GM21619 (cell line): ENCODE measurements around the gene TTC39B.
"Not testable (repeated sequence)": the region's sequence is repeated elsewhere in the genome, so short reads cannot be mapped to it uniquely, and the experiment has no call there.

ENCODE experiments used
- ATAC-seq: cut with Tn5 transposase; IDR thresholded peaks from one replicate; pipeline ENCODE4 v1.9.1; 2021; ENCODE audit not compliant: unreplicated experiment

TTC39B gene

DNA sequence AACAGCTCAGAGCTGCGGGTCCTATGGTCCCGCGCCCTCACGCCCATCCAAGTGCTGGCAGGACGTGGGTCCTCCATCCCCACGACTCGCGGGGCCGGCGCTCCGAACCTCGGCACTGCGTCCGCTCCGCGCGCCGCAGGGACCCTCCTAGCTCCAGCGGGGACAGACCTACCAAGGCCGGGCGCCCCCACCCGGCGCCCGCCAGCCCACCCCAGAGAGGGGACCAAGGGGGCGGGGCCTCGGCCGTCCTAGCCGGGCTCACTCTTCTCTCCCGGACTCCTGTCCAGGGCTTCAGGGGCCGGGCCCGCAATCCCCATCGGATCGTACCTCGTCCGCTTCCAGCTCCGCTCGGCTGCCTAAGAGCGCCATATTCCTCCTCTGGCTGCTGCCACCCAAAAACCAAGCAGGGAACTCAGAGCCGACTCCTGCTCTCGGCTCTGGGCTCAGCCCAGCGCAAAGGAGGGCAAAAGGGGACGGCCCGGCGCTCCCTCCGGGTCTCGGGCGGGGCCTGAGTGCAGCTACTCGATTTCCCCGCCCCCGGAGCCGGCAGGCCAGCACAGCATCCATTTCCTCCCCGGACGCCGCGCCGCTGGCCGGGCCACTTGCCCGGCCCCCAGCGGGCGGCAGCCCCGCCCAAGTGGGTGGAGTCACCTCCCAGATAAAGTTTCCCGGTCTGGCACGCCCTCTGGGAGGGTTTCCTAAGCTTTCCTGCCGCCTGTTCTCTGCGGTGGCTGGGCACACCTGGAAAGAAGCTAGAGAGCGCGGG, at the start of gene TTC39B:
TSS of gene TTC39B (minus strand) at position 460 of the 766 bp plus-strand sequence. CDS start at position 369, 91 bp downstream.
- ATAC-seq = peak; percentile 94

DNA sequence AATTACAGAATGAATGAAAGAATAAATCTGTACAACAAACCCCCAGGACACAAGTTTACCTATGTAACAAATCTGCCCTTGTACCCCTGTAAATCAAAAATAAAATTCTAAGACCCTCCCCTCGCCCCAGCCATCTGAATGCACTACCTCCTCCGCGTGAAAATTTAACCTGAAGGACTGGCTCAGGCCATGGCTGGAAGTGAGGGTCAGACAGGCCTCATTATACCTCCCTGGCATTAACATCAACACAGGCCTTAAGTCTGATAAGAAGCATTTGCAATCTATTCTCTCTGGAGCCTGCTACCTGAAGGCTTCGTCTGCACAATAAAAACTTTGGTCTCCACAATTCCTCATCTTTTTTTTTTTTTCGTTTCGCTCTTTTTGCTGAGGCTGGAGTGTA, 48.7 kb upstream of the TTC39B start:
- no peak for ATAC-seq

DNA sequence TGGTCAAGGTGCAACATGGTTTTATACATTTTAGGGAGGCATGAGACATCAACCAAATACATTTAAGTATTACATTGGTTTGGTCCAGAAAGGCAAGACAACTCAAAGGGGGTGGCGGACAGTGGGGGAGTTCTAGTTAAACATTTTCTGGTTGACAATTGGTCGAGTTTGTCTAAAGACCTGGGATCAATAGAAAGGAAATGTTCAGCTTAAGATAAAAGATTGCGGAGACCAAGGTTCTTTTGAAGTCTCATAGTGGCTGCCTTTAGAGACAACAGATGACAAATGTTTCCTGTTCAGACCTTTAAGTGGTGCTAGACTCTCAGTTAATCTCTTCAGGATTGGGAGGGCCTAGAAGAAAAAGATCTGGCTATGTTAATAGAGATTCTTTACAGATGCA, 47.7 kb upstream of the TTC39B start:
- no peak for ATAC-seq

DNA sequence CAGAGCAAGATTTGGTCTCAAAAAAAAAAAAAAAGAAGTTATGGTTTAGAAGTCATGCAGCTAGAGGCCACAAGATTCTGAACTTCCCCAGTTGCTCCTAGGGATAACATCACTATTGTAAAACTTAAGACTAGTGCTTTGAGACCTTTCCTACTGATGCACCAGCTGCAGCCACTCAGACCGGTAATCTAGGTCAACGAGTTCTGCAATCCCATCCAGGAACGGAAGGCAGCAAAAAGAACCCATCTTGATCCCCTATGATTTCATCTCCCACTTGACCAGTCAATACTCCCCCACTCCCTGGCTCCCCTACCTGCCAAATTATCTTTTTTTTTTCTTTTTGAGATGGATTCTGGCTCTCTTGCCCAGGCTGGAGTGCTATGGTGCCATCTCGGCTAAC, 46.9 kb upstream of the TTC39B start:
- no peak for ATAC-seq

DNA sequence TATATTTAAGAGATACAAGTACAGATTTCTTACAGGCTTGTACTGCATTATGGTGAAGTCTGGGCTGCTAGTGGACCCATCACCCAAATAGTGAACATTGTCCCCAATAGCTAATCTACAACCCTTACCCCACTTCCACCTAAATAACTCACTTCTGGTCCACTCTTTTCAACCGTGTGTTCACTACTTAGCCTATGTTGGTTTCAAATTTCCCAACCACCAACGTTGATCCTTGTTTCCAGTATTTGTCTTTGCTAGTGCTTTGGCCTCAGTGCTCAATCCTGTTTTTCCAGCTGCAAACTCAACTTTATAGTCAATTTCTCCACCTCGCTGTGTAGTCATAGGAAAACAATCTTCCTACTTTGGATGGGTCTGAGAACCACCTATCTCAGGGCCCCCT, 45.3 kb upstream of the TTC39B start:
- ATAC-seq = no peak

DNA sequence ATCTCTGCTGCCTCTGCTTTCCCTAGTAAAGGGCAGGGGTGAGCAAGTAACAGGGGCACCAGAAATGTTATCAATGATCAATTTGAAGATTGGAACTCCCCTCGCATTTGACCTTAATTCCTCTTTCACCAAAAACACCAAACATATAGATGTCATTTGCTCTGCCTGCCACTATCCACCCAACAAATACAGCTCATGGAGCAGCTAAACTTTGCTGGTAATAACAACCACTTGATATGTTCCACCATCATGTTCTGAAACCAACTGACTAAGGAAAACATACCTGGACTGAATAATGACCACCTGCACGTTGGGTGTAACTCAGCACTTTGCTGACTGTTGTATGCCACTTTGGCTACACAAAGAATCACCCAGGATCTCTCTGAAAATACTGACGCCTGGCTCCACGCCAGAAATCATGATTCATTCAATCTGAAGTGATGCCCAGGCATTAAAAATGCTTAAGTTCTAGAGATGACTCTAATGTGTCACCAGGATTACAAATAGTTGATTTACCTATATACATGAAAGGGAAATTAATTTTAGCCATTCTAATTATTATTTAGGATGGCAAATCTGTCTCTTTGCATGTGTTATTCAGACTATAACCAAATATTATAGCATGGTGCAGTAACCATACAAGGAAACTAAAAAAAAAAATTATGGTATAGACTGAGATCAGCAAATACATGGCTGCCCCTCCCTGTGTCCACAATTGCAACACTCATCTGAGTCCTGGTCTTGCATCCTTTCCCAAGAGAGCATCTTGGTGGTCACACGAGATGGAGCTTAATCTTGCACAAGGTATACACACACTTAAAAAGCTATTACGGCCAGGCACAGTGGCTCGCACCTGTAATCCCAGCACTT, 43.1 kb upstream of the TTC39B start:
- no peak for ATAC-seq

DNA sequence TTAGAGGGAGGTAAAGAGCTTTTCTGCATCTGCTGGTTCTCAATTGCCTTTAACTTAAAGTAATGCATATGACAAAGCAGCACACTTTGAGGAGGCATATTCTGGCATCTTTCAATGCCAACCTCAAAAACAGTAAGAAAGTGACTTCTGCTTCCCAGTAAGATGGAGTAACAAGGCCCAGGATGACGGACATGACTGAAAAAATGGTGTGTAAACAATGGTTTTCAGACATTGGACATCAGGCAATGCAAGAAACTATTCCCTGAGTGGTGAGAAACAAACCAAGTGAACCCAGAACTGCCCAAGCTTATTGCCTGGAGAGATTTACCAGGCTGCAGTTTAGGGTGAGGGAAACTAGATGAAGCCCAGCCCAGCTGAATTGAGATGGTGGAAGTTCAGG, 39.8 kb upstream of the TTC39B start:
- no peak for ATAC-seq

DNA sequence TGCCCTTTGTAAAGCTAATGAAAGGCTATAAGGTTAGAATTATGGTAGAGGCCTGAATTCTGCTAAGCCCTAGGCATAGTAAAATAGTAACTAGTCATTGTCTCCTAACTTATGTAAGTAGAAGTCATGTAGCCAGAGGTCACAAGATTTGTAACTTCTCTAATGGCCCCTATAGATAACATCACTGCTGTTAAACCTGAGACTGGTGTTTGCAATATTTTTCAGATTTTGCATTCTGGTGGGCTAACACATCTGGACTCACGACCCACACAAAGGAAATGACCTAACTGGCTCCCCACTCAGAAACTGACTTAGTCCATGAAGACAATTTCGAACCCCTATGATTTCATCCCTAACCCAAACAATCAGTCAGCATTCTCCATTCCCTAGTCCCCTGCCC, 37.2 kb upstream of the TTC39B start:
- no peak for ATAC-seq

DNA sequence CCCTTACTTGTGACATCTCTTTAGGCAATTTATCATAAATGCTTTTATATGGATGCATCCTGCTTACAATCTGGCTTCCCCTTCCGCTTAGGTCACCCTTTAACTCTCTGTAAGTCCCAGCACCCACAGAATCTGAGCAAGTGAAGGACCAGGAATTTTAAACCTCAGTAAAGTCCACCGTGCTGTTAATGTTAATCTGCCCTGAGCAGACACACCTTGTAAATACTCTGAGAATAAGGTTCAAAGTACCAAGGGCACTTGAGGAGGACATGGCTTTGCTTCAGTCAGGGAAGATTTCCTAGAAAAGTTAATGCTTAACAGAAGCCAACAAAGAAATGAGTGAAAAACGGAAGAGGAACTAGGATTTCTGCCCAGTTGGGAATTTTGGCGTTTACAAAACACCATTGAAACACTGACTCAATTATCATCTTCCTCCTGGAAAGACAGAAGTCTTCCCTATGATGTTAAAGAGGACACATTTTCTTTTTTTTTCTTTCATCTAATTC, 26.4 kb upstream of the TTC39B start:
- ATAC-seq = no peak

DNA sequence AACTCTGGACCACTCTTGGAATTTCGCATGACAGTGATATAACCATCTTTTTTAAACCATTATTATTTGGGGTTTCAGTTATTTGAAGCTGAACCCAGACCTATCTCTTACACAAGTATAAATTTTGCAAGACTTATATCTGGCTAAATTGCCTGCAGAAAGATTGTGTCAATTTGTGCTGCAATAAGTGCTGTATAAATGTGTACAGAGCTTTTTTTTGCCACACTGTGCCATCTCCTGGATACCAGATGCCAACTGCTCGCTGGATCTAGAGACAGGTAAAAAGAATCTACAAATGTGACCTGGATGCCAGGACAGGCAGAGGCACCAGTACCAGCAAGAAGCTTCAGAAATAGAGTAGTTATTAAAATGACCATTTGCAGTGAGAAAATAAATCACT, 25.9 kb upstream of the TTC39B start:
- ATAC-seq = no peak

DNA sequence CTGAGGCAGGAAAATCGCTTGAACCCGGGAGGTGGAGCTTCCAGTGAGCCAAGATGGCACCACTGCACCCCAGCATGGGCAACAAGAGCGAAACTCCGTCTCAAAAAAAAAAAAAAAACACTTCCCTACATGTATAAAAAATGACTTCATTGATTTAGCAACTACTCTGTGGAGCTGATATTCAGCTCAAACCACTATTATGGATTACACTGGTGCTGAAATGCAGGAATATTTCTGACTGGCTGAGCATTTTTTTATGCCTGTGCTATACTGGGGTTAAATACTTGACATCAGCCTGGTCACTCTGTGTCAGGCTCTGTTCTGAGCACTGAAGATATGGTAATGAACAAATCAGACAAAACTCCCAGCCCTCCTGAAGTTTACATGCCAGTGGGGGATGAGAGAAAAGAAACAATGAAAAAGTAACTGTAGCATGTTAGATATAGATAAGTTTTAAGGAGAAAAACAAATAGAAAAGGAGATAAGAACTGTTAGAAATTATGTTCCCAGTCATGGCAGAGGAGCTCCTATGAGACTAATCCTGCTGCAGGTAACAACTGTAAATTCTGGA, 22.6 kb upstream of the TTC39B start:
- ATAC-seq = no peak

DNA sequence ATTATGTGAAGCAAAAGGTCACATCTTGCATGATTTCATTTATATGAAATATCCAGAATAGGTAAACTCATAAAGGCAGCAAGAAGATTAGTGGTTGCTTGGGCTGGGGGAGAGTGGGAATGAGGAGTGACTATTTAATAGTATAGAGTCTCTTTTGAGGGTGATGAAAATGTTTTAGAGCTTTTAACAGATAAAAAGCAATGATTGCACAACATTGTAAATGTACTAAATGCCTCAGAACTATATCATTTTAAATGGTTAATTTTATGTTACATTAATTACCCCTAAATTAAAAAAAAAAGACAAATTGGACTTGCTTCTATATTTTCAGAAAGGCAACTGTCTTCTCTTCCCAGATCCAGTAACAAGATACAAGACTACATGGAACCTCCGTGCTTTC, 21.9 kb upstream of the TTC39B start:
- no peak for ATAC-seq

DNA sequence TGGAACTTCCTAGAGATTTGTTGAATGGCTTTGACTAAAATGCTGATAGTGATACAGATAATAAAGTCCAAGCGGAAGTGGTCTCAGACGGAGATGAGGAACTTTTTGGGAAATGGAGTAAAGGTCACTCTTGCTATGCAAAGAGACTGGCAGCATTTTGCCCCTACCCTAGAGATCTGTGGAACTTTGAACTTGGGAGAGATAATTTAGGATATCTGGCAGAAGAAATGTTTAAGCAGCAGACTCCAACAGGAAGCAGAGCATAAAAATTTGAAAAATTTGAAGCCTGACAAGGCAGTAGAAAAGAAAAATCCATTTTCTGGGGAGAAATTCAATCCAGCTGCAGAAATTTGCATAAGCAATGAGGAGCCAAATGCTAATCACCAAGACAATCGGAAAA, 15.7 kb upstream of the TTC39B start:
- ATAC-seq = not testable (repeated sequence)

DNA sequence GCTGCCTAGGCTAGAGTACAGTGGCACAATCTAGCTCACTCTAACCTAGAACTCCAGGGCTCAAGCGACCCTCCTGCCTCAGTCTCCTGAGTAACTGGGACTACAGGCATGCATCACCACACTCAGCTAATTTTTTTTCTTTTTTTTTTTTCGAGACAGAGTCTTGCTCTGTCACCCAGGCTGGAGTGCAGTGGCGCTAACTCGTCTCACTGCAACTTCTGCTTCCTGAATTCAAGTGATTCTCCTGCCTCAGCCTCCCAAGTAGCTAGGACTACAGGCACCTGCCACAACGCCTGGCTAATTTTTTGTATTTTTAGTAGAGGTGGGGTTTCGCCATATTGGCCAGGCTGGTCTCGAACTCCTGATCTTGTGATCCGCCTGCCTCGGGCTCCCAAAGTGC, 12.6 kb upstream of the TTC39B start:
- ATAC-seq = not testable (repeated sequence)

DNA sequence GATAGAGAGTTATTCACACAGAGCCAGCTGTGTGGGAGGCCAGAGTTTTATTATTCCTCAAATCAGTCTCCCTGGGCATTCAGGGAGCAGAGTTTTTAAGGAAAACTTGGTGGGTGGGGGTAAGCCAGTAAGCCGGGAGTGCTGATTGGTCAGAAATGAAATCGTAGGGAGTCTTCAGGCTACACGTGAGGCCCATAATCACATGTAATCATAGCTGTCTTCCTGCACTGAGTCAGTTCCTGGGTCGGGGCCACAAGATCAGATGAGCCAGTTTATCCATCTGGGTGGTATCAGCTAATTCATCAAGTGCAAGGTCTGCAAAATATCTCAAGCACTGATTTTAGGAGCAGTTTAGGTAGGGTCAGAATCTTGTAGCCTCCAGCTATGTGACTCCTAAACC, 10.8 kb upstream of the TTC39B start:
- no peak for ATAC-seq

DNA sequence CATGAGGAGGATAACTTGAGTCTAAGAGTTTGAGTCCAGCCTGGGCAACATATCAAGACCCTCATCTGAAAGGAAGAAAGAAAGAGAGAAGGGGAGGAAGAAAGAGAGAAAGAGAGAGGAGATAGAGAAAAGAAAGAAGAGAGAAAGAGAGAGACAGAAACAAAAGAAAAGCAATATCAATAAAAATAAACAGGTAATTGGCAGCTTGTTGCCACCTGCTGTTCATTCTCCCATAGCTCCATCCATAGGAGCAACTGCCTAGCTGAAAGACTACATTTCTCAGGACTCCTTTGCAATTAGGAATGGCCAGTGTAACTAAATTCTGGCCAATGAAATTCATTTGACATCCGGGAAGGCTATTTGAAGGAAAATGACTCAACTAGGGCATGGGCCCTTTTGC, 4.6 kb upstream of the TTC39B start:
- no peak for ATAC-seq

DNA sequence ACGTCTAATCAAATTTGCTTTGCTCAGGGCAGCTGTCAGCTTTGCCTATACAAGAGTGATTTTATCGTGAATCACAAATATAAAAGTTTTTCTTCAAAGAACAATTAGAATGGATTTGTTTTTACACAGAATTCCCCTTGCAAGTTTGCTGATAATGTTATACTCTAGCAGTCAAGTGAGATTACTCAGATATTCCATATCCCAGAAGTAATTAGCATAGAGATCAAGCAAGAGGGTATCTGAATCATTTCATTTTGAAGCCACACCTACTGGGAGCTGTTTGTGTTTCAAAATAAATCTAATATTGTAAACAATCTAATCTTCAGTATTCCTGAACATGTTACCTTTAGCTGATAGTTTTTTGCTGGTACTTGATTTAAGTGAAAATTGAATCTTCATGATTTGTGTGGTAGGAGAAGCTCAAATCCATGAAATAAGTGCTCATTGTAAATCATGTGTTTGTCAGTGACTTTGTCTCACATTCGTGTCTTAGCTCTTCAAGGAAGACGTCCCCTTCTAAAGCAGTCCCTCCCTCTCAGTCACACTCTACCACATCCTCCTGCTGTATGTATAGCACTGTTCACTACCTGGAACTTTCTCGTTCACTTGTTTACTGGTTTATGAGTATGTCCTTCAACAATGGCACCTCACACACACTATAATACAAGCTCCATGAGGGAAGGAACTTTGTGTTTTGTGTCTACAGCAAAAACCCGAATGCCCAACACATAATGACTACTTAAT, 3.3 kb upstream of the TTC39B start:
- no peak for ATAC-seq

DNA sequence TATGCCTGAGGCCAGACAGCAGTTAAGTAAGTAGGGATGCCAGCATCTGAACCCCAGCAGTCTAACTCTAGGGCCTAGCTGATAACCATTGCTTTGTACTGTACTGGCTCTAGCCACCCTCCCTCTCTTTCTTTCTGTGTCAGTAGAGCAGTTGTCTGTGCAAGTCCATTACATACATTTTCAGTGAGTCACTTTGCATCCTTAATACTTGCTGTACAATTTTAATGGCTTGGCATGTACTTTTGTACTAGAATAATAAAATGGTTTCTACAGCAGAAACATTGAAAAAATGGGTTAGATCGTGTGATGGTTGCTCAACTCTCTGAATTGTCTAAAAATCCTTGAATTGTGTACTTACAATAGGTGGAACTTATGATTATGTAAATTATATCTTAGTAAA, 1.5 kb upstream of the TTC39B start:
- ATAC-seq = no peak

DNA sequence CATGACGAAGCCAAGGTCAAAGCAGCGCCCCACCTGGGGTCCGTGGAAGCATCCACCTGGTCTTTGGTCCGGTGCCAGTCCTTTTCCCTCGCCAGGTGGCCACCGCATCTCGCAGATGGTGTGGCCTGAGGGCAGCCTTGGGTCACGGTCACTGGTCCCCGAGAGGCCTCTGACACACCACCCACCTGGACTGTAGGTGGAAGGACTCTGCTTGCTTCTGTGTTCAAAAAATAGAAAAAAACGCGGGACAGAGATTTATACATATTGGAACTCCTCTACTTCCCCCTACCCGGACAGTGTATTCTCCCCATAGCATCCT, 466 bp upstream of the TTC39B start:
- ATAC-seq = peak; percentile 26

DNA sequence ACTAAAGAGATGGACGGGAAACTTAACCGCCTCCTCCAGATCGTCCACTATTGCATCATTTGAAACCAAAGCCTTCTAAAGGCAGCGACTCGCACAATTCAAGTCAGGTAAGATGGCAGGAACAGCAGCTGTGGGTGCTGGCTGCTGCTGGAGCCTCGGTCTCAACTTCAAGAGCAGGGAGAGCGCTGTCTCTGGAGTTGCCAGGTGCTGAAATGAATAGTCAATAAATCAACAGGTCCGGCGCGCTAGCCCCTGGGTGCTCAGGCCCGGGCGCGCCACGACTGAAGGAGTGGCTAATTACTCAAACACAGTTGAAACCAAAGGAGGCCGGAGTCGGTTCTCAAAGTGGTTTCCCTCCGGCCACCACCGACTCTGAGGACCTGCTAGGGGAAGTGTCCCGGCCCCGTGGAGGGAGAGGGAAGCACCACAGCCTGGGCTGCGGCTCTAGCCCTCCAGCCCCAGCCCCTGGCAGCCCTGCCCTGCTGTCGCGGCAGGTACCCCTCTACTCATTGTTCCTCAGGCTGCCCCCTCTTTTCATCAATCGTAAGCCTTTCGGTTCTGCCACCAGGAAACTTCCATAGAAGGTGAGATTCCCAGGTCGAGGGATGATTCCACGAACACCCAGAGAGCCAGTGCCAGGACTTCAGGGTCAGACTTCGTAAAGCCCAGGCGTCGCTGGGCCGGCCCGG, 804 bp downstream of the TTC39B start:
- peak; percentile 23 for ATAC-seq

DNA sequence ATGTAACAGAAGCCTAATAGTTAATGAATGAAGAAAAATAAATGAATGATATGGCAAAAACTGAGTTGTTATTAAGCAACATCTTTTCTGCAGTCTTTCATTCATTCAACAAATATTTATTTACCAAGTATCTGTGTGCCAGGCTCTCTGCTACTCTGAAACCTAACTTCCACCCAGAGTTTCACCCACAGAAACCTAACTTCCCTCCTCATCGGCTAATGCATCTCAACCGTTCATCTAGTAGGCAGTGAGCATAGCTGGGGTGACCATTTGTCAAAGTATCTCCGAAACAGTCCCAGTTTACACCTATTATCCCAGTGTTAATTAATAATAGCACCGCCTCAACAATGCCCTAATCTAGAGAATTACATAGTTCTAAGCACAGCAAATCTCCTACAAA, 1.5 kb downstream of the TTC39B start:
- no peak for ATAC-seq
